ENCODE measurements around the gene AP2S1. TPM values are rescaled to one million over a fixed set of nuclear protein-coding genes. Genes with fewer than 3 reads are reported as not detected.
"Not testable (repeated sequence)": the region's sequence is repeated elsewhere in the genome, so short reads cannot be mapped to it uniquely, and the experiment has no call there.

AP2S1 gene
- total and polyA plus RNA-seq, 5 donors from 2014 or later = 41.5 to 90.1 (median 65.5) TPM

GRCh38 chr19:46887240-46887782, 36.7 kb upstream of the AP2S1 start:
- Histone ChIP-seq H3K36me3 (ENCODE audit: control insufficient read depth, insufficient read depth, low read length) (peaks cover 2% of the 10 kb centered on the region), H3K27me3 (ENCODE audit: control insufficient read depth, insufficient read depth, low read length) (no peaks in the 10 kb centered on the region), H3K4me3 (ENCODE audit: low read depth, low read length) (no peak overlapping the region), H3K27ac (ENCODE audit: insufficient read depth, low read length, poor library complexity, severe bottlenecking) (no peak overlapping the region), H3K9me3 (ENCODE audit: control insufficient read depth in 2 of 2, low read length in 2 of 2) (no peaks in the 10 kb centered on the region), H3K4me1 (ENCODE audit: control insufficient read depth, insufficient read depth, low read length, poor library complexity, severe bottlenecking) (no peaks in the 10 kb centered on the region)
- Mint-ChIP-seq H3K27ac (peak overlapping the region in 2 of 3 donors; percentile 51 to 66), H3K27me3 (no peaks in the 10 kb centered on the region), H3K9me3 (no peaks in the 10 kb centered on the region), H3K4me1 (peaks cover 27 to 52% (median 39%) of the 10 kb centered on the region in 4 donors), H3K4me3 (no peak overlapping the region), H3K36me3 (peaks cover 8% of the 10 kb centered on the region)
- no peak for DNase-seq
- no peak for ATAC-seq (ENCODE audit: low read depth in 2 of 2)

DNA sequence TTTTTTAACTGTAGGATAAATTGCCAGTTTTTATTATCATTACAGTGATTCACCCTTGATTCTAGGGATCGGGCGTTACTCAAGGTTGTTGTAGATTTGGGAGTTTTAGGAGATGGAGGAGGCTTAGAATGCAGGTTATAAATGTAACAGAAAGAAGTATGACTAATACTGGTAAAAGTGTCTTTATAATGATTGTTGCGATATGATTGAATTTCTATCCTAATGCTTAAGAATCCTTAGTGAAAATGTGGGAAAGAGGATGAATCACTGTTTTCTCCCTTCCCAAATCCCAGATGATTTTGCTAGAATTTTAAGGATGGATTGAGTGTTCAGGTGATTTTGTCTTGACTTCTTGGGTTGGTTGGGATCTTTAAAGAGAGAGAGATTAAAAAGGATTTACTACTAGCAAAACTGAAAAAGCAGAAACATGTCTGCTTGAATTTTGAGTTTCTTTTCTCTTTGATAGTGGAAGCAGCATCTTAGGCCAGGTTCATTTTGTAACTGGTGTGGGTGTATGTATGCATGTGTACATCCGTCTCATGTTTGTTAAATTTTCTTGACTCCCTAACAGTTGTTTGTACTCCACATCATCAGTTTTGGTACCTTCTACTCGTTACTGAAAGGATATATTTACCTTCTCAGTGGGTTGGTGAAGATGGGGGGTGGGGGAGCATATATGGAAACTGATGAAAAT, 36.0 kb upstream of the AP2S1 start:
- no peak for DNase-seq
- Histone ChIP-seq H3K36me3 (ENCODE audit: control insufficient read depth, insufficient read depth, low read length) (peaks cover 2% of the 10 kb centered on the region), H3K27me3 (ENCODE audit: control insufficient read depth, insufficient read depth, low read length) (no peaks in the 10 kb centered on the region), H3K4me3 (ENCODE audit: low read depth, low read length) (no peak overlapping the region), H3K4me1 (ENCODE audit: control insufficient read depth, insufficient read depth, low read length, poor library complexity, severe bottlenecking) (no peaks in the 10 kb centered on the region), H3K27ac (ENCODE audit: insufficient read depth, low read length, poor library complexity, severe bottlenecking) (no peak overlapping the region), H3K9me3 (ENCODE audit: control insufficient read depth in 2 of 2, low read length in 2 of 2) (no peaks in the 10 kb centered on the region)
- Mint-ChIP-seq H3K36me3 (peaks cover 8% of the 10 kb centered on the region), H3K27me3 (no peaks in the 10 kb centered on the region), H3K27ac (no peak overlapping the region), H3K4me1 (peaks cover 26 to 56% (median 43%) of the 10 kb centered on the region in 4 donors), H3K9me3 (no peaks in the 10 kb centered on the region), H3K4me3 (no peak overlapping the region)
- no peak for ATAC-seq (ENCODE audit: low read depth in 2 of 2)

- H3K36me3 Mint-ChIP-seq = peaks cover 8% of the 10 kb centered on the region
- peaks cover 23 to 55% (median 41%) of the 10 kb centered on the region in 4 donors for H3K4me1 Mint-ChIP-seq
- no peaks in the 10 kb centered on the region for H3K27me3 Mint-ChIP-seq
- H3K9me3 Mint-ChIP-seq = no peaks in the 10 kb centered on the region
- Histone ChIP-seq H3K27ac (ENCODE audit: insufficient read depth, low read length, poor library complexity, severe bottlenecking) (no peak overlapping the region), H3K36me3 (ENCODE audit: control insufficient read depth, insufficient read depth, low read length) (peaks cover 2% of the 10 kb centered on the region), H3K4me3 (ENCODE audit: low read depth, low read length) (no peak overlapping the region), H3K9me3 (ENCODE audit: control insufficient read depth in 2 of 2, low read length in 2 of 2) (no peaks in the 10 kb centered on the region), H3K4me1 (ENCODE audit: control insufficient read depth, insufficient read depth, low read length, poor library complexity, severe bottlenecking) (no peaks in the 10 kb centered on the region), H3K27me3 (ENCODE audit: control insufficient read depth, insufficient read depth, low read length) (no peaks in the 10 kb centered on the region)
- ATAC-seq (ENCODE audit: low read depth in 2 of 2) (no peak), DNase-seq (no peak)
- H3K27ac Mint-ChIP-seq = no peak overlapping the region
- H3K4me3 Mint-ChIP-seq = no peak overlapping the region
Observed at GRCh38 chr19:46885411-46885810, 34.8 kb upstream of the AP2S1 start.

- H3K27me3 Mint-ChIP-seq; H3K9me3 ChIP-seq (ENCODE audit: control insufficient read depth in 2 of 2, low read length in 2 of 2); H3K4me3 Mint-ChIP-seq; H3K36me3 ChIP-seq (ENCODE audit: control insufficient read depth, insufficient read depth, low read length); H3K4me1 ChIP-seq (ENCODE audit: control insufficient read depth, insufficient read depth, low read length, poor library complexity, severe bottlenecking); H3K36me3 Mint-ChIP-seq; H3K27ac ChIP-seq (ENCODE audit: insufficient read depth, low read length, poor library complexity, severe bottlenecking); H3K27me3 ChIP-seq (ENCODE audit: control insufficient read depth, insufficient read depth, low read length); DNase-seq; H3K4me3 ChIP-seq (ENCODE audit: low read depth, low read length); ATAC-seq (ENCODE audit: low read depth in 2 of 2); H3K9me3 Mint-ChIP-seq: not testable (repeated sequence)
- Mint-ChIP-seq H3K27ac (peak overlapping the region in 1 of 3 donors; percentile 21), H3K4me1 (peaks cover 14 to 46% (median 38%) of the 10 kb centered on the region in 4 donors)
Observed at GRCh38 chr19:46882751-46883150, 32.1 kb upstream of the AP2S1 start.

- no peak for ATAC-seq (ENCODE audit: low read depth in 2 of 2)
- H3K27ac ChIP-seq (ENCODE audit: insufficient read depth, low read length, poor library complexity, severe bottlenecking) = no peak overlapping the region
Observed at GRCh38 chr19:46882034-46882433, 31.4 kb upstream of the AP2S1 start.

DNA sequence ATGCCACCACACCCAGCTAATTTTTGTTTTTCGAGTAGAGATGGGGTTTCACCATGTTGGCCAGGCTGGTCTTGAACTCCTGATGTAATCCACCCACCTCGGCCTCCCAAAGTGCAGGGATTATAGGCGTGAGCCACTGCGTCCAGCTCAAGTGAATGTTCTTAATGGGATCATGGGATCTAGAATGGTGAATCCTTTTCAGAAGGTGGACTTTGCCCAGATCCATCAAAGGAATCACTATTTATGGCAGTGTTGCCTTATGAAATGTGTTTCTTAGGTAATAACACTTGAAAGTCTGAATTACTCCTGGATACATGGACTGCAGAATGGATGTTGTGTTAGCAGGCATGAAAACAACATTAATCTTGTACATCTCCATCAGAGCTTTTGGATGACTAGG, 30.4 kb upstream of the AP2S1 start:
- H3K27ac Mint-ChIP-seq = no peak overlapping the region
- Histone ChIP-seq H3K36me3 (ENCODE audit: control insufficient read depth, insufficient read depth, low read length) (no peaks in the 10 kb centered on the region), H3K9me3 (ENCODE audit: control insufficient read depth in 2 of 2, low read length in 2 of 2) (no peaks in the 10 kb centered on the region), H3K27ac (ENCODE audit: insufficient read depth, low read length, poor library complexity, severe bottlenecking) (no peak overlapping the region), H3K4me1 (ENCODE audit: control insufficient read depth, insufficient read depth, low read length, poor library complexity, severe bottlenecking) (no peaks in the 10 kb centered on the region), H3K27me3 (ENCODE audit: control insufficient read depth, insufficient read depth, low read length) (no peaks in the 10 kb centered on the region), H3K4me3 (ENCODE audit: low read depth, low read length) (no peak overlapping the region)
- H3K36me3 Mint-ChIP-seq = no peaks in the 10 kb centered on the region
- no peak for ATAC-seq (ENCODE audit: low read depth in 2 of 2)
- H3K27me3 Mint-ChIP-seq = no peaks in the 10 kb centered on the region
- no peaks in the 10 kb centered on the region for H3K9me3 Mint-ChIP-seq
- peaks cover 4 to 29% (median 25%) of the 10 kb centered on the region in 4 donors for H3K4me1 Mint-ChIP-seq
- H3K4me3 Mint-ChIP-seq = no peak overlapping the region
- no peak for DNase-seq

More at GRCh38 chr19:46882034-46882433, 31.4 kb upstream of the AP2S1 start:
- peak overlapping the region in 1 of 3 donors; percentile 12 for H3K27ac Mint-ChIP-seq
- H3K4me3 Mint-ChIP-seq = no peak overlapping the region
- peaks cover 13 to 39% (median 33%) of the 10 kb centered on the region in 4 donors for H3K4me1 Mint-ChIP-seq
- no peaks in the 10 kb centered on the region for H3K36me3 ChIP-seq (ENCODE audit: control insufficient read depth, insufficient read depth, low read length)
- no peaks in the 10 kb centered on the region for H3K27me3 Mint-ChIP-seq
- H3K9me3 ChIP-seq (ENCODE audit: control insufficient read depth in 2 of 2, low read length in 2 of 2) = no peaks in the 10 kb centered on the region
- H3K36me3 Mint-ChIP-seq = peaks cover 5% of the 10 kb centered on the region
- H3K4me3 ChIP-seq (ENCODE audit: low read depth, low read length) = no peak overlapping the region
- H3K4me1 ChIP-seq (ENCODE audit: control insufficient read depth, insufficient read depth, low read length, poor library complexity, severe bottlenecking) = no peaks in the 10 kb centered on the region
- DNase-seq = no peak
- no peaks in the 10 kb centered on the region for H3K9me3 Mint-ChIP-seq
- no peaks in the 10 kb centered on the region for H3K27me3 ChIP-seq (ENCODE audit: control insufficient read depth, insufficient read depth, low read length)

DNA sequence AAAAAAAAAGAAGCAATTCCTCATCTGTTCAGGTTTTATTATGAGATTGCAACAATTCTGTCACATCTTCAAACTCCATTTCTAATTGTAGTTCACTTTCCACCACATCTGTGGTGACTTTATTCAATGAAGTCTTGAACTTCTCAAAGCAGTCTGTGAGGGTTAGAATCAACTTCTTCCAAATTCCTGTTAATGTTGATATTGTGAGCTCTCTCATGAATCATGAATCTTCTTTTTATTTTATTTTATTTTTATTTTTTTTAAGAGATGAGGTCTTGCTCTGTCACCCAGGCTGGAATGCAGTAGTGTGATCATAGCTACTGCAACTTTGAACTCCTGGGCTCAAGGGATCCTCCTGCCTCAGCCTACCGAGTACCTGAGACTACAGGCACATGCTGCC, 29.8 kb upstream of the AP2S1 start:
- H3K27me3 Mint-ChIP-seq = no peaks in the 10 kb centered on the region
- H3K9me3 Mint-ChIP-seq = no peaks in the 10 kb centered on the region
- no peaks in the 10 kb centered on the region for H3K36me3 Mint-ChIP-seq
- H3K9me3 ChIP-seq (ENCODE audit: control insufficient read depth in 2 of 2, low read length in 2 of 2) = no peaks in the 10 kb centered on the region
- no peak for DNase-seq
- H3K27me3 ChIP-seq (ENCODE audit: control insufficient read depth, insufficient read depth, low read length) = no peaks in the 10 kb centered on the region
- no peak overlapping the region for H3K27ac Mint-ChIP-seq
- H3K4me3 Mint-ChIP-seq = no peak overlapping the region
- H3K4me3 ChIP-seq (ENCODE audit: low read depth, low read length) = no peak overlapping the region
- no peak for ATAC-seq (ENCODE audit: low read depth in 2 of 2)
- no peaks in the 10 kb centered on the region for H3K36me3 ChIP-seq (ENCODE audit: control insufficient read depth, insufficient read depth, low read length)
- peaks cover 3 to 28% (median 25%) of the 10 kb centered on the region in 4 donors for H3K4me1 Mint-ChIP-seq
- H3K4me1 ChIP-seq (ENCODE audit: control insufficient read depth, insufficient read depth, low read length, poor library complexity, severe bottlenecking) = no peaks in the 10 kb centered on the region
- H3K27ac ChIP-seq (ENCODE audit: insufficient read depth, low read length, poor library complexity, severe bottlenecking) = no peak overlapping the region

Measured in CD4-positive, CD25-positive, alpha-beta regulatory T cell (primary cell).